IPS DF 6.9 (cell line): ENCODE data around the gene PCK1.

Experiments used
- DNase-seq: peaks from one replicate; pipeline ENCODE4 v3.0.0-alpha.2; 2013; ENCODE audit warnings: low read depth, low spot score
- H3K27ac ChIP-seq: one replicate; pipeline ENCODE4 v1.5.1; 2013; ENCODE audit warnings: low read length, control low read depth
- H3K27me3 ChIP-seq: 2 replicates; pipeline ENCODE4 v1.6.1; 2013; ENCODE audit warnings: mild to moderate bottlenecking, low read length; ENCODE audit not compliant: control insufficient read depth, insufficient read depth
- H3K36me3 ChIP-seq: 2 replicates; pipeline ENCODE4 v1.6.1; 2013; ENCODE audit warnings: low read length; ENCODE audit not compliant: control insufficient read depth, insufficient read depth
- H3K4me1 ChIP-seq: 2 replicates; pipeline ENCODE4 v1.6.1; 2013; ENCODE audit warnings: low read length; ENCODE audit not compliant: control insufficient read depth, insufficient read depth
- H3K4me3 ChIP-seq: 2 replicates; pipeline ENCODE4 v1.5.1; 2013; ENCODE audit warnings: mild to moderate bottlenecking, low read length
- H3K9me3 ChIP-seq: 2 replicates; pipeline ENCODE4 v1.6.1; 2013; ENCODE audit warnings: low read length, inconsistent platforms; ENCODE audit not compliant: control insufficient read depth, insufficient read depth
- WGBS: extraction: QIAGEN DNeasy Blood & Tissue Kit; methylation state at CpG from one replicate; pipeline ENCODE4 v1.1.7; 2013; ENCODE audit warnings: mixed read lengths, missing lambda C conversion rate; ENCODE audit not compliant: insufficient read length, insufficient coverage; 5-methylcytosine and 5-hydroxymethylcytosine counted together

PCK1 gene

DNA sequence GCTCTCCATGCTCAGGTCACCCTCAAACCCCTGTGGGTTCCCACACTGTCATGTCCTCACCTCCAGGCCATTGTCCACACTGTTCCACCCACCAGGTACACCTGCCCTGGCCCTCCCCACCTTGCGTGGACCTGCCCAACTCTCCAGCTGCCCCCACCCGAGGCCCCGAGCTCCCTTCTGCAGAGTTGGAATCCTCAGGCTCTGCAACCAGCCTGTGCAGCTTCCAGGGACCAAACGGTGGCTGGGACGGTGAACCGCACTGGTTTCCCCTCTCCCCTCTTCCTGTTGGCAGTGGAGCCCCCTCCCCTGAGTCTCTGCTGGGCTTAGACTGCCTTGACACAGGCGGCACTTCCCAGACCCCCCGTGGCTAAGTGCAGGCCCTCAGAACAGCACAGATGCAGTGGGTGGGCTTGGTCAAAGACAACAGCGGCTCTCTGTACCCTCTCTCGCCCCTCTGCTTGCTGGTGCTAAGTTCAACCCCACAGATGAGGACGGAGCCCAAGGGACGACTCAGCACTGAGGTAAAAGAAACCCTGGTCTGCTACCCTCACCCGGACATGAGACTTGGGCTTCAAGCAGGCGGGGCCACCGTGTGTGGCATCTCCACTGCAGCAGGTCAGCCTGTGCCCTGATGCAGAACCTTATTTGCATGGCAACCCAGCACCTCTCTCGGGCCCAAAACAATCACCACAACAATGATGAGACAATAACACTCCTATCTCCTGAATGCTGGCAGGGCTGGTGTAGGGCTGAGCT is 48.4 kb downstream of the PCK1 start:
- no CpG with 5 or more reads among the region's 16 CpGs for WGBS
- H3K27me3 ChIP-seq: no peaks in the 10 kb centered on the region

DNA sequence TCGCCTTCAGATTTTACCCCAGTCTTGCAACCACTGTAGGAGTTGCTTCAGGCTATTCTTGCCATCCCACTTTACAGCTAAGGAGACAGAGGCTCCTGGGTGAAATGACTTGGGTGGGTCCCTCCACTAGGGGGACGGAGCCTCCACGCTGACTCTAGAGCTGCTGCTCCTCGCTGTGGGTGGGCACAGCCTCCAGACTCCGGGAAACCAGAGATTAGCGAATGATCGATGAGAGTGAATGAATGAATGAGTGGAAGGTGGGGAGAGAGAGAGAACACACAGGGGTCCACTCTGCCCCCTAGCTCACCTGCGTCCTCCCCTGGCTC is 48.9 kb downstream of the PCK1 start:
- no peaks in the 10 kb centered on the region for H3K27me3 ChIP-seq
- H3K36me3 ChIP-seq: no peaks in the 10 kb centered on the region
- no CpG with 5 or more reads among the region's 8 CpGs for WGBS
- 0 out of 2 replicates have a peak, but pooled peaks cover 2% of the 10 kb centered on the region for H3K4me1 ChIP-seq
- H3K27ac ChIP-seq: no peak overlapping the region
- no peak overlapping the region for H3K4me3 ChIP-seq
- DNase-seq: no peak
- H3K9me3 ChIP-seq: no peaks in the 10 kb centered on the region

More for the DNA sequence above, 48.4 kb downstream of the PCK1 start:
- Histone ChIP-seq H3K9me3 (no peaks in the 10 kb centered on the region), H3K4me3 (no peak overlapping the region), H3K27ac (no peak overlapping the region), H3K4me1 (0 out of 2 replicates have a peak, but pooled peaks cover 2% of the 10 kb centered on the region), H3K36me3 (no peaks in the 10 kb centered on the region)
- DNase-seq: no peak

DNA sequence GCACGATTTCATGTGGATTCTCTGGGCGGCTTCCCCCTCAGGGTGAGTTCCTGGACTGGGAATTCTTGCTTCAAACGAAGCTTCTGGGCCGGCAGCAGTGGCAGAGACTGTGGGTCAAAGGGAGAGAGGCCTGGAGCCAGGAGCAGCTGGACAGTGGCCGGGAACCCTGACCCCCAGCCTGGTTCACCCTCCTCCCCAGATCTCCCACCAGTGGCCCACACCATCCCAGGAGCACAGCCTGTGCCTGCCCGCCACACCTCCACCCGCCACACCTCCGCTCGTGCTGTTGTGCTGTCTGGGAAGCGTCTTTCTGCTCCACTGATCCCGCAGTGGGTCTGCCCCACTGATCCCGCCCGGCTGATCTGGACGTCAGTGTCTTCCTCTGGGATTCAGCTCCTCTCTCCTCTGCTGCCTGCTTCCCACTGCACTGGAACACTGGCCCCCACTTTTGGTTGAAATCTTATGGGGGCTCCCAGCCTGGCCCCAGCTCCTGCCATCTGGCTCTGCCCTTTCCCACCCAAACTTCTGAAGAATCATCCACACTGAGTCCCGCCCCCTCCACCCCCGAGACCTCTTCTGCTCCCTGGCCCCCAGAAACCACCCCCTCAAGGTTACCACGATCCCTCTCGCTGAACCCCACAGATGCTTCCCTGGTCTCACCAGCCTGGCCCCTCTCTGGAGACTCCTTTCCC is 49.5 kb downstream of the PCK1 start:
- Histone ChIP-seq H3K27ac (no peak overlapping the region), H3K36me3 (no peaks in the 10 kb centered on the region), H3K4me1 (0 out of 2 replicates have a peak, but pooled peaks cover 2% of the 10 kb centered on the region), H3K9me3 (no peaks in the 10 kb centered on the region), H3K27me3 (no peaks in the 10 kb centered on the region), H3K4me3 (no peak overlapping the region)
- no CpG with 5 or more reads among the region's 18 CpGs for WGBS
- no peak for DNase-seq

DNA sequence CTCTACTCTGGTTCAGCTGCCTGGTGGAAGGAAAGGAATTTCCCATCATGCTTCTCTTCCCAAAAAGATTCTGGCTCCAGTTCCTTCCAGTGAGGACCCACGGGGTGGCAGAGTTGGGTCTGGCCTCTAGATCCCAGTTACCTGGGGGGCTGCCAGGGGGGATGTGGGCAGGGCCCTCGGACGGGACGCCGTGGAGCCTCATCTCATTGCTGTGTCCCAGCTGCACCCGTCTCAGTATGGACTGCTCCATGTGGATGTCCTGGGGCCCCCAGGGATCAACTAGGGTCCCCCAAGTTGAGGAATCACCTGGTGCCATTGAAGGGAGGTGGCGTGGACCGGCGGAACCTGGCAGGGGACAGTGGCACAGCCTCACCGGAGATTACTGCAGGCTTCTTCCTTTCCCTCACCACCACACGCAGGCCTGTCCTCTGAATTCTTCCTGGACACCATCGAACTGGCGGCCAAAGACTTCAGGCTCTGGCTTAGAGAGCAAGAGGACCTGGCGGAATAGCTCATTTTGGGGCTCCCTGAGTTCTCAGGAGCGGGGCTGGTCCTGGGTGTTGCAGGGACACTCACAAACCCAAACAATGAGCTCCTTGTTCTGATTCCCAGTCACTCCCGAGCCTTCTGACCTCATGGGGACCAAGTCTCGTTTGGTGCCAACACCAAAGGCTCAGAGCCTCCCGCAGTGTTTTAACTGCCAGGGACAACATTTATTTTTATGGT is 50.8 kb downstream of the PCK1 start:
- whole genome bisulfite sequencing: no CpG with 5 or more reads among the region's 18 CpGs
- Histone ChIP-seq H3K4me3 (no peak overlapping the region), H3K27ac (no peak overlapping the region), H3K9me3 (no peaks in the 10 kb centered on the region), H3K36me3 (no peaks in the 10 kb centered on the region), H3K4me1 (0 out of 2 replicates have a peak, but pooled peaks cover 2% of the 10 kb centered on the region), H3K27me3 (no peaks in the 10 kb centered on the region)
- no peak for DNase-seq

DNA sequence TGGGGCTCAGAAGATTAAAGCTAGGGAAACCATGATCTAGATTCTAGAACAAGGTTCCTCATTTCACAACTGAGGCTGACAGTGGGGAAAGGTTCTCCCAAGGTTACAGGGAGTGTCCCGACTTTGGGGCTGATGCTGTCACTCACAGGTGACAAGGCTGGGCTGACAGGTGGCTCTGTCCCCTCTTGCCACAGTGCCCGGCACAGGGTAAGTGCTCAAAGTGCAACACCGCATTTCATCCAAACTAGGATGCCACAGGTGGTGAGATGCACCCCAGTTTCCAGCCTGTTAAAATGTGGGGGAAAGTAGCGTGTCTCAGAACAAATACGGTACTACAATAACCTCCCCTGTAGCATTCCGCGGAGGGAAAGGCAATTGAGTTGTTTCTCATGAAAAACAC is 51.5 kb downstream of the PCK1 start:
- no peak for DNase-seq
- WGBS: no CpG with 5 or more reads among the region's 7 CpGs
- no peaks in the 10 kb centered on the region for H3K27me3 ChIP-seq
- 0 out of 2 replicates have a peak, but pooled peaks cover 2% of the 10 kb centered on the region for H3K4me1 ChIP-seq
- no peak overlapping the region for H3K4me3 ChIP-seq
- no peaks in the 10 kb centered on the region for H3K9me3 ChIP-seq
- H3K36me3 ChIP-seq: no peaks in the 10 kb centered on the region
- H3K27ac ChIP-seq: no peak overlapping the region

DNA sequence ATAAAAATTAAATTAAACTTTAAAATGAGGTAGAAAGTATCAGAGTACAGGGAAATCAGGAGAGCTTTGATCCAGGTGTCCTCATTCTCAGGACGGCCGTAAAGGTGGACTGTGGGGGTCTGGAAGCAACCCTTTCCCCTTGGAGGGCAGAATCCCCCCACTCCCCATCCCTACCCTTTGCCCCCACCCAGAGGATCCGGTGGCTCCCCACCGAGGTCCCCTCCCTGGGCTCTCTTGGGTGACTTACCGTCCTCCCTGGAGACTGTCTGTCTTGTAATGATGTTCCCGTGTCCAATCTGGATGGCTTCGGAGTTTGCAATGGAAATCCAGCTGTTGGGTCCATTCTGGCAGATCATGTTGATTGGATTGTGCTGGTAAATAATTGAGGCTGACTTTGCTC is 52.0 kb downstream of the PCK1 start:
- no peaks in the 10 kb centered on the region for H3K9me3 ChIP-seq
- H3K4me3 ChIP-seq: no peak overlapping the region
- no peaks in the 10 kb centered on the region for H3K36me3 ChIP-seq
- 0 out of 2 replicates have a peak, but pooled peaks cover 2% of the 10 kb centered on the region for H3K4me1 ChIP-seq
- no peaks in the 10 kb centered on the region for H3K27me3 ChIP-seq
- H3K27ac ChIP-seq: no peak overlapping the region
- no CpG with 5 or more reads among the region's 7 CpGs for WGBS
- no peak for DNase-seq

DNA sequence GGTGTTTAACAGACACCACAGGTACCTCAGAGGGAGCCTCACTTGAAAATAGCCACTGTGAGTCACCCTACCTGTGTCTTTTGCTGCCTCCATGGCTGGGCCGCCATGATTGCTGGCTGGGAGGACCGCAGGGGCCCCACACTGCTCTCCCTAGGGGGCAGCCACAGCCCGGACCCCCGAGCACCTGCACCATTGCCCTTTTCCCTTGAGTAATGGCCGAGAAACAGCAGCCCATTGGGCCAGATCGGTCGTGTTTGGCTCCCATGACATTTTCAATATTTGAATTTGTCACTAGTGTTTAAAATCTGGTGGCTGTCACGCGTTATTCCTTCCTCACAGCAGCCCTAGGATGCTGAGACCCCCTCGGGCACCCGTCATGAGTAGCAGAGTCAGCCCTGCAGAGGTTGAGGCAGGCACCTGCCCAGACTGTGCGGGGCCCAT is 52.6 kb downstream of the PCK1 start:
- no peaks in the 10 kb centered on the region for H3K27me3 ChIP-seq

DNA sequence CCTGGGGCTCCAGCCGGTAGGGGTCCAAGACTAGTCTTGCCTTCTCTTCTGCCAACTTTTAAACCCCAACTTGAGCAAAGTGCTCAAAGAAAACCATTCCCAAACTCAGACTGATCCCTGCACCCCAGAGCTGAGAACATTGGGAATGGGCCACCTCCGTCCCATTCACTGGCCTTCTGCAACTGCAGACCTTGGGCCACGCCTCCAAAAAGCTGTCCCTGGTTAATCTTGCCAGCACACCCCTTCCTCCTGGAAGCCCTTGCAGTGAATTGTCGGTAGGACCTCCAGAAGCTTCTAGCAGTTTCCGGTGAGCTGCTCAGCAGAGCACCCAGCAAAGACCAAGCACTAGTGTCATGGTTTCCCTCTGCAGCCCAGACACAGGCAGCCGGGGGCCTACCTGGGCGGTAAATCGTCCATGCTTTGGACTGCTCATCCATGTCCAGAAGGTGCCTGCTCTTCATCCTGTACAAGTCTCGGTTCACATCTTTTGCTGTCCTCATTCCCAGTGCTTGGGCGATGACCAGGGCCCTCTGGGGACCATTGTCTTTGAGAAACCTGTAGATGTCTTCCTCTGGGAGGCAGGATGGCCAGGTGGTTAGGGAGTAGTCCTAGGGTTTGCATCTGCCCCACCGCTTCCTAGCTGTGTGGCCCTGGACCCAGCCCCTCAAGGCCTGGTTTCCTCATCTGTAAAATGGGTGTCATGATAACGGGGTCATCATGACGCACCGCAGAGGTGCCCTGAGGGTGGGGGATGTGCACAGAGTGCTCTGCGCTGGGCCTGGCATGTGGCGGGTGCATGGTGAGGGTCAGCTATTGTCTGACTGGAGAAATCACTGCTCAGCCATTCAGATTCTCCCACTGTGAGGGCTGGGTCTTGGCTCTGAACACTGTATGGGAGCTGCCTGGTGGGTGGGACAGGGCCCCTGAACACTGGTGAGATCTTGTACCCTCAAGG is 53.9 kb downstream of the PCK1 start:
- no peak for DNase-seq
- no peaks in the 10 kb centered on the region for H3K4me1 ChIP-seq
- H3K36me3 ChIP-seq: no peaks in the 10 kb centered on the region
- no peaks in the 10 kb centered on the region for H3K27me3 ChIP-seq
- no peaks in the 10 kb centered on the region for H3K9me3 ChIP-seq
- H3K4me3 ChIP-seq: no peak overlapping the region
- no peak overlapping the region for H3K27ac ChIP-seq
- no CpG with 5 or more reads among the region's 16 CpGs for WGBS

More for the DNA sequence above, 52.6 kb downstream of the PCK1 start:
- Histone ChIP-seq H3K36me3 (no peaks in the 10 kb centered on the region), H3K4me1 (0 out of 2 replicates have a peak, but pooled peaks cover 2% of the 10 kb centered on the region), H3K9me3 (no peaks in the 10 kb centered on the region), H3K27ac (no peak overlapping the region), H3K4me3 (no peak overlapping the region)
- DNase-seq: no peak
- no CpG with 5 or more reads among the region's 12 CpGs for WGBS

DNA sequence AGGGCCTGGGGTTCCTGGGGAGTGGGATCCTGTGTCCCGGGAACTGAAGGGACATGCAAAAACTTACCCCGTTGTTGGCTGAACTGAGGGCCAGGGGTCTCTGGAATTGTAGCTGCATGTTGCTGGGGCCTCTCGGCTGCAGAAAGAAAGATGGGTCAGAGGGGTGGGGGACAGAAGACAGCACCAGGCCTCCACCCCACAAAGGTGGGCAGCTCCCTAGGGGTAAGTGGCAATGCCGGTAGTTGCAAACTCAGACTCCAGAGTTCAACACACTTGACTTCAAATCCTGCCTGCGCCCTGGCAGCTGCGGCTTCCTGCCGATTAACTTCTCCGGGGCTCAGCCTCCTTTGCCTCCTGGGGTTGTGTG is 54.5 kb downstream of the PCK1 start:
- DNase-seq: no peak
- Histone ChIP-seq H3K9me3 (no peaks in the 10 kb centered on the region), H3K36me3 (no peaks in the 10 kb centered on the region), H3K4me1 (no peaks in the 10 kb centered on the region), H3K27ac (no peak overlapping the region), H3K27me3 (no peaks in the 10 kb centered on the region), H3K4me3 (no peak overlapping the region)
- no CpG with 5 or more reads among the region's 8 CpGs for WGBS
